ENCODE results near the gene FBXO31. TPM values are rescaled to one million over a fixed set of nuclear protein-coding genes. Genes with fewer than 3 reads are reported as not detected.

FBXO31 gene
- total and polyA plus RNA-seq, 9 of the 15 experiments (the other 6 are each of a cell fraction or from before 2014, with no cell fraction given), result 0.18 to 33.3 (median 10.9) TPM

DNA sequence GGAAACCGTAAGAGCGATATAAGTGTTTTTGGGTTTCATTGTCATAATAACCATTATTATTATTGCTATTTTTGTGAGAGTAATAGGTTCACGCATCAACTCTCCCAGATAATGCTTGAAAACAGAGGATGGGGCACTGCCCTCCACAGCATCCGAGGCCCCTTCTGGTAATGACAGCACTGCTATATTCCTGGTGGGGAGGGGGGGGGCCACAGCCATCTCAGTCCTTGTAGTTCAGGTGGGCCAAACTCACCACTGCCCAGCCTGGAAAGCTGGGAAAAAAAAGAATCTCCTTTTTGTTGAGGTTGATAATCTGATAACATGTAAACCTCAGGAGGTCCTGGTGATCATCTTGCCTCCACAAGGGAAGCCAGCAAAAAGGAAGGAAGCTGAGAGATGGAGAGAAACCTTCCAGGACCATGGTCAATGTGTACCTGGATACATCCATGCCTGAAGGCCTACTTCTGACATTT is 67.1 kb downstream of the FBXO31 start:
- POLR2A ChIA-PET, result interaction anchor here (0.6 to 5.2 kb wide), 5 partner anchors 8 to 577 kb away, joined by 3 to 42 read pairs (median 5); no protein-coding TSS in a partner anchor
- FAIRE-seq (no peak), DNase-seq (ENCODE audit: extremely low read depth in 1 of 4, low spot score in 3 of 4) (no peak), ATAC-seq (no peak)
- TF ChIP-seq U2AF2 (optimal IDR thresholded peaks at IDR 0.05; ENCODE audit: low read depth, low read length) (no peak), RBM25 (IDR thresholded peaks at IDR 0.05; ENCODE audit: low read depth, low read length, severe bottlenecking) (peak; percentile 81)
- H3K9ac ChIP-seq (ENCODE audit: insufficient read depth in 1 of 2, low read depth in 2 of 2, low read length in 2 of 2), result peak overlapping the region; percentile 92 to 99; a peak in 3 of 4 replicates
- H3K27me3 ChIP-seq (ENCODE audit: control insufficient read depth in 2 of 2, insufficient read depth in 2 of 2, low read length in 2 of 2), result no peaks in the 10 kb centered on the region
- peak overlapping the region; percentile 79 for H3K4me3 ChIP-seq
- intact Hi-C loops (cut with micrococcal nuclease), result loop anchor here (2.0 kb wide), 2 partner anchors 68 to 76 kb away; partner anchors contain the start of gene MAP1LC3B
- no peaks in the 10 kb centered on the region for H4K20me1 ChIP-seq (replicated peaks; ENCODE audit: control insufficient read depth, insufficient read depth, low read length)
- H3K79me2 ChIP-seq (ENCODE audit: control insufficient read depth, insufficient read depth, low read length), result peaks cover 22% of the 10 kb centered on the region
- H3K4me2 ChIP-seq (ENCODE audit: insufficient read depth, low read length), result peak overlapping the region; percentile 99
- H3K9me1 ChIP-seq (ENCODE audit: control insufficient read depth, insufficient read depth, low read length), result no peaks in the 10 kb centered on the region
- CTCF ChIA-PET (ENCODE audit: low intra/inter-chr PET ratio), result no interaction called here
- WGBS (ENCODE audit: insufficient coverage, low coverage, missing lambda C conversion rate), result 91% methylated on average over 4 of the region's 4 CpGs
- H3K4me1 ChIP-seq (replicated peaks in 1 of 2; ENCODE audit: control insufficient read depth in 2 of 2, insufficient read depth in 2 of 2, low read length in 2 of 2), result peaks cover 6 to 13% of the 10 kb centered on the region in 2 experiments; a peak in 4 of 5 replicates
- peaks cover 18% of the 10 kb centered on the region for H3K36me3 ChIP-seq (ENCODE audit: control insufficient read depth, insufficient read depth, low read length)
- no peaks in the 10 kb centered on the region for H3K9me3 ChIP-seq (replicated peaks; ENCODE audit: control insufficient read depth, insufficient read depth, low read depth, low read length)
- in situ Hi-C loops (cut with MboI), result no loop called here
- H2AFZ ChIP-seq (ENCODE audit: low read depth, low read length), result no peak overlapping the region
- BruUV-seq (replicated peaks), result no TSS peak
- peak overlapping the region; percentile 93; the same call in 2 of the 3 replicates for H3K27ac ChIP-seq (ENCODE audit: extremely low read depth, low read depth, low read length)

DNA sequence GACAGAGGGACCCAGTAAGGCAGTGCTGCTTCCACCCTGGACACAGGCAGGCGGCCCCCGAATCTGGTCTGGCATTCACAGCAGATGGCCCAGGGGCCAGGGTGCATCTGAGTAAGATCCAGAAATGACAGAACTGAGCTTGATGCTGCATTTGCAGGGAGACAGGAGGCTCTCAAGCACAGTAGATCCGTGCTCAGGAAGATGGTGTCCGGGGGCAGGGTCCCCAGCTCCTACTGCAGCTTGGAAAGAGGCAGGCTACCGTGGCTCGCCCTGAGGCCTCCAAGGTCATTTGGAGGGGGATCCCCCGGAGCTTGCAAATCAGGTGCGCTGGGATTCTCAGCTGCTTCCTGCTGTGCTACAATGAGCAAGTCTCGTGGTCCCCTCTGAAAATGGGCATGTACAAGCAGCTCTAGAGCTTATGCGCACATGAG is 68.6 kb downstream of the FBXO31 start:
- H3K4me1 ChIP-seq (replicated peaks in 1 of 2; ENCODE audit: control insufficient read depth in 2 of 2, insufficient read depth in 2 of 2, low read length in 2 of 2), result peaks cover 13 to 20% of the 10 kb centered on the region in 2 experiments
- H3K79me2 ChIP-seq (ENCODE audit: control insufficient read depth, insufficient read depth, low read length), result peaks cover 22% of the 10 kb centered on the region
- H3K27me3 ChIP-seq (ENCODE audit: control insufficient read depth in 2 of 2, insufficient read depth in 2 of 2, low read length in 2 of 2), result no peaks in the 10 kb centered on the region
- H3K36me3 ChIP-seq (ENCODE audit: control insufficient read depth, insufficient read depth, low read length), result peaks cover 13% of the 10 kb centered on the region
- no peaks in the 10 kb centered on the region for H4K20me1 ChIP-seq (replicated peaks; ENCODE audit: control insufficient read depth, insufficient read depth, low read length)
- H3K9me3 ChIP-seq (replicated peaks; ENCODE audit: control insufficient read depth, insufficient read depth, low read depth, low read length), result no peaks in the 10 kb centered on the region
- FAIRE-seq (no peak), ATAC-seq (no peak), DNase-seq (ENCODE audit: extremely low read depth in 1 of 4, low spot score in 3 of 4) (no peak)
- no peak overlapping the region for H3K4me3 ChIP-seq
- H3K27ac ChIP-seq (ENCODE audit: extremely low read depth, low read depth, low read length), result no peak overlapping the region
- WGBS (ENCODE audit: insufficient coverage, low coverage, missing lambda C conversion rate), result 81% methylated on average over 9 of the region's 10 CpGs
- TF ChIP-seq ZC3H8 (IDR thresholded peaks at IDR 0.05) (no peak), XRCC4 (IDR thresholded peaks at IDR 0.05; ENCODE audit: extremely low read depth, insufficient read depth, insufficient read length) (no peak), BACH1 (tag; IDR thresholded peaks at IDR 0.05) (no peak), ZSCAN32 (CRISPR knock-in tag; IDR thresholded peaks at IDR 0.05) (no peak)
- TF ChIP-seq, protein P1, sequence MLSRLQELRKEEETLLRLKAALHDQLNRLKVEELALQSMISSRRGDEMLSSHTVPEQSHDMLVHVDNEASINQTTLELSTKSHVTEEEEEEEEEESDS (CRISPR knock-in tag; IDR thresholded peaks at IDR 0.05), result no peak
- CTCF ChIA-PET (ENCODE audit: low intra/inter-chr PET ratio), result no interaction called here
- POLR2A ChIA-PET, result interaction anchor here (0.7 to 5.2 kb wide), 2 partner anchors 10 to 11 kb away, joined by 4 to 42 read pairs; no protein-coding TSS in a partner anchor
- in situ Hi-C loops (cut with MboI) (no loop called here), intact Hi-C loops (cut with micrococcal nuclease) (no loop called here)
- H3K9me1 ChIP-seq (ENCODE audit: control insufficient read depth, insufficient read depth, low read length), result no peaks in the 10 kb centered on the region
- no peak overlapping the region for H2AFZ ChIP-seq (ENCODE audit: low read depth, low read length)
- peak overlapping the region in 1 of 2 experiments; percentile 70; a peak in 1 of 4 replicates for H3K9ac ChIP-seq (ENCODE audit: insufficient read depth in 1 of 2, low read depth in 2 of 2, low read length in 2 of 2)
- no TSS peak for BruUV-seq (replicated peaks)
- no peak overlapping the region for H3K4me2 ChIP-seq (ENCODE audit: insufficient read depth, low read length)

Measured in K562 (cell line).